NCI-H128 (cell line): ENCODE data around the gene RNU7-1.

Source experiments
- DNase-seq: peaks from one replicate; lab custom pipeline; 2025; ENCODE audit not compliant: unreplicated experiment; lab: John Stamatoyannopoulos, UW

The RNU7-1 gene

GRCh38 chr12:6936636-6937480 lies 6.8 kb upstream of the RNU7-1 start:
- no peak for DNase-seq

GRCh38 chr12:6937481-6938352 lies 5.9 kb upstream of the RNU7-1 start:
- DNase-seq, result peak; percentile 98

- no peak for DNase-seq
Measured at GRCh38 chr12:6938353-6939190, 5.0 kb upstream of the RNU7-1 start.

GRCh38 chr12:6939191-6939540 lies 4.5 kb upstream of the RNU7-1 start:
- DNase-seq, result no peak

- DNase-seq, result no peak
Measured at GRCh38 chr12:6941267-6941666, 2.3 kb upstream of the RNU7-1 start.

- DNase-seq, result no peak
Measured at GRCh38 chr12:6941782-6942181, 1.8 kb upstream of the RNU7-1 start.

- DNase-seq, result no peak
Measured at GRCh38 chr12:6942331-6942665, 1.3 kb upstream of the RNU7-1 start.

GRCh38 chr12:6943389-6943721 lies 261 bp upstream of the RNU7-1 start:
- DNase-seq, result peak; percentile 93

- DNase-seq, result peak; percentile 95
Measured at GRCh38 chr12:6944381-6945186, 968 bp downstream of the RNU7-1 start.

GRCh38 chr12:6945613-6946012 lies 2.0 kb downstream of the RNU7-1 start:
- no peak for DNase-seq

- DNase-seq, result no peak
Measured at GRCh38 chr12:6946033-6946919, 2.7 kb downstream of the RNU7-1 start.

- DNase-seq, result no peak
Measured at GRCh38 chr12:6946920-6947374, 3.3 kb downstream of the RNU7-1 start.

GRCh38 chr12:6947615-6948014 lies 4.0 kb downstream of the RNU7-1 start:
- no peak for DNase-seq

- no peak for DNase-seq
Measured at GRCh38 chr12:6948873-6949594, 5.4 kb downstream of the RNU7-1 start.

- no peak for DNase-seq
Measured at GRCh38 chr12:6950401-6950801, 6.8 kb downstream of the RNU7-1 start.

- no peak for DNase-seq
Measured at GRCh38 chr12:6950811-6951540, 7.4 kb downstream of the RNU7-1 start, which contains the start of gene PTPN6. Gene PTPN6 (plus strand): TSS chr12:6951356. CDS start chr12:6951513, 157 bp downstream.

GRCh38 chr12:6951551-6952120 lies 8.0 kb downstream of the RNU7-1 start:
- no peak for DNase-seq
